HG03066 (cell line): ENCODE data around the gene INHBE.

Experiments
- ATAC-seq: cut with Tn5 transposase; IDR thresholded peaks from one replicate; pipeline ENCODE4 v1.9.1; 2021; ENCODE audit warnings: low read depth; ENCODE audit not compliant: unreplicated experiment

Gene INHBE

GRCh38 chr12:57473886-57474285 is 18.8 kb downstream of the INHBE start:
- ATAC-seq: no peak

- ATAC-seq: no peak
Measured at GRCh38 chr12:57474430-57474829, 19.3 kb downstream of the INHBE start.

GRCh38 chr12:57474862-57475261 is 19.8 kb downstream of the INHBE start:
- ATAC-seq: no peak

- ATAC-seq: peak; percentile 8
Measured at GRCh38 chr12:57475271-57476161, 20.4 kb downstream of the INHBE start.

GRCh38 chr12:57476162-57476992 is 21.3 kb downstream of the INHBE start:
- peak; percentile 37 for ATAC-seq

- ATAC-seq: no peak
Measured at GRCh38 chr12:57476993-57477709, 22.0 kb downstream of the INHBE start.

- no peak for ATAC-seq
Measured at GRCh38 chr12:57477710-57478681, 22.9 kb downstream of the INHBE start.

- ATAC-seq: no peak
Measured at GRCh38 chr12:57479043-57479375, 23.9 kb downstream of the INHBE start.

GRCh38 chr12:57479376-57480115 is 24.4 kb downstream of the INHBE start, which contains the start of gene ARHGAP9:
Gene ARHGAP9 (minus strand): TSS chr12:57479866. CDS start chr12:57479406, 460 bp downstream.
- no peak for ATAC-seq

GRCh38 chr12:57481671-57482070 is 26.6 kb downstream of the INHBE start:
- no peak for ATAC-seq

- no peak for ATAC-seq
Measured at GRCh38 chr12:57483466-57483865, 28.4 kb downstream of the INHBE start.

GRCh38 chr12:57485695-57486094 is 30.6 kb downstream of the INHBE start:
- ATAC-seq: no peak

- ATAC-seq: no peak
Measured at GRCh38 chr12:57487055-57487596, 32.0 kb downstream of the INHBE start.

GRCh38 chr12:57487597-57488401 is 32.7 kb downstream of the INHBE start, which contains the start of gene MARS1:
Gene MARS1 (plus strand): TSS chr12:57488068. CDS start chr12:57488091, 23 bp downstream.
- peak; percentile 99 for ATAC-seq

- no peak for ATAC-seq
Measured at GRCh38 chr12:57488402-57489156, 33.5 kb downstream of the INHBE start.

GRCh38 chr12:57489157-57489641 is 34.1 kb downstream of the INHBE start:
- ATAC-seq: no peak

GRCh38 chr12:57490126-57490525 is 35.0 kb downstream of the INHBE start:
- no peak for ATAC-seq
